Loucy (cell line): ENCODE data around the gene MMEL1.

Experiments
- CTCF ChIP-seq: fragments of 200-600 bp; sonication (generic); conservative IDR thresholded peaks from 2 replicates; pipeline ENCODE4 v1.5.1; 2014; ENCODE audit warnings: mild to moderate bottlenecking, antibody characterized with exemption, low read length
- EZH2phosphoT487 ChIP-seq: fragments of 200-600 bp; IDR thresholded peaks from 2 replicates; pipeline ENCODE4 v1.6.1; 2018; ENCODE audit warnings: antibody characterized with exemption, mild to moderate bottlenecking, moderate library complexity, borderline replicate concordance

GRCh38 chr1:2604844-2605508, 27.8 kb downstream of the MMEL1 start:
- TF ChIP-seq CTCF (no peak), EZH2phosphoT487 (no peak)
